B cell (primary cell): ENCODE measurements around the gene ELP1. TPM values are rescaled to one million over a fixed set of nuclear protein-coding genes. Genes with fewer than 3 reads are reported as not detected.

Experiments
- ATAC-seq: fragments of 200-7000 bp; cut with Tn5 transposase; one replicate; pipeline ENCODE4 v1.10.0; 2021; ENCODE audit warnings: low read depth, mild to moderate bottlenecking, moderate number of reproducible peaks, moderate library complexity
- CTCF ChIA-PET: fragments of 350-600 bp; sonication (Branson Sonifier 250); formaldehyde crosslinking; loops from one replicate; lab custom pipeline; 2021; ENCODE audit warnings: antibody characterized with exemption, inconsistent platforms; lab: Charles Lee
- POLR2A ChIA-PET: fragments of 350-600 bp; sonication (Branson Sonifier 250); formaldehyde crosslinking; loops from one replicate; lab custom pipeline; 2021; ENCODE audit warnings: antibody characterized with exemption; lab: Charles Lee
- DNase-seq: peaks from one replicate; pipeline ENCODE4 v3.0.0; 2013
- H2AFZ ChIP-seq: 2 replicates; pipeline ENCODE4 v1.6.1; 2012; ENCODE audit warnings: mild to moderate bottlenecking, low read depth, low read length; ENCODE audit not compliant: insufficient read depth, poor library complexity, severe bottlenecking
- H3K27ac ChIP-seq, 2 donors: 1 replicate in 1 of 2; 2 replicates in 1 of 2; pipeline ENCODE4 v1.5.1; 2012 to 2013; ENCODE audit warnings: low read length in 2 of 2, mild to moderate bottlenecking in 2 of 2, moderate library complexity in 1 of 2
- H3K27me3 ChIP-seq, 4 experiments: fragments of 200-600 bp in 1 of 4; sonication (generic) in 1 of 4; replicated peaks in 1 of 4; 1 replicate in 2 of 4; 2 replicates in 2 of 4; pipeline versions ENCODE4 v1.6.1 to v1.7.0; 2013 to 2016; ENCODE audit warnings: low read length in 3 of 4, mild to moderate bottlenecking in 2 of 4, mixed read lengths in 1 of 4, moderate library complexity in 1 of 4; ENCODE audit not compliant: insufficient read depth in 4 of 4, control insufficient read depth in 3 of 4; ENCODE audit errors: control extremely low read depth in 1 of 4
- H3K36me3 ChIP-seq, 2 experiments: replicated peaks in 1 of 2; 1 replicate in 1 of 2; 2 replicates in 1 of 2; pipeline versions ENCODE4 v1.6.1 to v1.7.1; 2013; ENCODE audit warnings: low read length in 1 of 2; ENCODE audit not compliant: insufficient read depth in 2 of 2, control insufficient read depth in 1 of 2; ENCODE audit errors: control extremely low read depth in 1 of 2, extremely low read depth in 1 of 2
- H3K4me1 ChIP-seq, 2 donors: fragments of 200-600 bp in 1 of 2; sonication (generic) in 1 of 2; 1 replicate in 1 of 2; 2 replicates in 1 of 2; pipeline versions ENCODE4 v1.5.1 to v1.6.1; 2013 to 2017; ENCODE audit warnings: low read length in 2 of 2; ENCODE audit not compliant: control insufficient read depth in 2 of 2, insufficient read depth in 2 of 2
- H3K4me2 ChIP-seq: replicated peaks from 2 replicates; pipeline ENCODE3; 2012; ENCODE audit warnings: mild to moderate bottlenecking, low read depth, low read length; ENCODE audit not compliant: poor library complexity, severe bottlenecking
- H3K4me3 ChIP-seq, 5 experiments: fragments of 200-600 bp in 1 of 5; sonication (generic) in 1 of 5; 1 replicate in 3 of 5; 2 replicates in 2 of 5; pipeline versions ENCODE4 v1.5.1 to v1.7.0; 2011 to 2016; ENCODE audit warnings: low read length in 4 of 5, mild to moderate bottlenecking in 4 of 5, low read depth in 2 of 5, control low read depth in 1 of 5, moderate library complexity in 1 of 5; ENCODE audit not compliant: insufficient read depth in 1 of 5; ENCODE audit errors: control extremely low read depth in 1 of 5, extremely low read depth in 1 of 5
- H3K79me2 ChIP-seq: fragments of 200-600 bp; sonication (generic); one replicate; pipeline ENCODE4 v1.6.0; 2016; ENCODE audit warnings: low read length; ENCODE audit not compliant: control insufficient read depth, insufficient read depth
- H3K9ac ChIP-seq: fragments of 200-600 bp; sonication (generic); 2 replicates; pipeline ENCODE4 v1.6.1; 2017; ENCODE audit warnings: mild to moderate bottlenecking, low read length, moderate library complexity
- H3K9me3 ChIP-seq, 3 donors: one replicate each; pipeline versions ENCODE4 v1.6.1 to v1.7.1; 2013; ENCODE audit warnings: low read length in 2 of 3; ENCODE audit not compliant: control insufficient read depth in 2 of 3, insufficient read depth in 1 of 3; ENCODE audit errors: control extremely low read depth in 1 of 3
- H4K20me1 ChIP-seq: 2 replicates; pipeline ENCODE4 v1.6.0; 2012; ENCODE audit warnings: mild to moderate bottlenecking, low read length; ENCODE audit not compliant: insufficient read depth, control insufficient read depth, poor library complexity, severe bottlenecking
- H3K27ac Mint-ChIP-seq: one replicate; pipeline ENCODE4 v1.8.0; 2021; ENCODE audit warnings: mixed read lengths
- H3K27me3 Mint-ChIP-seq: one replicate; pipeline ENCODE4 v1.8.0; 2021; ENCODE audit warnings: mixed read lengths
- H3K4me1 Mint-ChIP-seq: one replicate; pipeline ENCODE4 v1.8.0; 2021; ENCODE audit warnings: mixed read lengths
- H3K4me3 Mint-ChIP-seq: one replicate; pipeline ENCODE4 v1.8.0; 2021; ENCODE audit warnings: mixed read lengths
- H3K9me3 Mint-ChIP-seq: one replicate; pipeline ENCODE4 v1.8.0; 2022; ENCODE audit warnings: mixed read lengths; ENCODE audit not compliant: insufficient read depth
- CTCF ChIP-seq: fragments of 200-600 bp; IDR thresholded peaks from one replicate; pipeline ENCODE4 v1.8.0; 2022; ENCODE audit warnings: antibody characterized with exemption, mild to moderate bottlenecking
- EZH2 ChIP-seq: IDR thresholded peaks from 2 replicates; pipeline ENCODE4 v1.6.1; 2012; ENCODE audit warnings: borderline replicate concordance, low read depth, mild to moderate bottlenecking, moderate library complexity, low read length; ENCODE audit not compliant: insufficient read depth, poor library complexity, severe bottlenecking
- WGBS: methylation state at CpG from one replicate; pipeline ENCODE4 v1.1.5; 2013; ENCODE audit warnings: missing lambda C conversion rate; ENCODE audit not compliant: insufficient coverage; 5-methylcytosine and 5-hydroxymethylcytosine counted together
- intact Hi-C: fragments of 100-400 bp; cut with micrococcal nuclease; formaldehyde crosslinking; loops from one replicate; pipeline ENCODE4 v1.10.0; 2022
- polyA plus RNA-seq: library from polyadenylated mRNA; depleted of rRNA; stranded (reverse); fragments of >200 nt; gene quantifications from 2 replicates; pipeline ENCODE4 v1.2.3, GENCODE V29; 2012
- total RNA-seq, 2 donors: library from RNA; stranded (reverse); fragments of 120-200 nt in 1 of 2; gene quantifications; 1 replicate in 1 of 2; 2 replicates in 1 of 2; pipeline versions ENCODE4 v1.2.3 to v1.2.4, GENCODE V29; 2013 to 2022

ELP1 gene
- total and polyA plus RNA-seq, 2 donors (not counting 1 experiment from before 2014, with no cell fraction given): 20.8 to 29.4 TPM

- Mint-ChIP-seq H3K4me3 (no peak overlapping the region), H3K4me1 (peaks cover 24% of the 10 kb centered on the region), H3K9me3 (no peaks in the 10 kb centered on the region), H3K27ac (no peak overlapping the region), H3K27me3 (peaks cover 5% of the 10 kb centered on the region)
- H3K36me3 ChIP-seq: no peaks in the 10 kb centered on the region
- intact Hi-C loops: no loop called here
- no peak overlapping the region for H3K27ac ChIP-seq
- ATAC-seq: no peak
- ChIA-PET POLR2A (no interaction called here), CTCF (no interaction called here)
- no peaks in the 10 kb centered on the region for H3K27me3 ChIP-seq
- H2AFZ ChIP-seq: no peak overlapping the region
- TF ChIP-seq CTCF (no peak), EZH2 (no peak)
- no CpG with 5 or more reads among the region's 3 CpGs for WGBS
- H3K4me2 ChIP-seq: no peak overlapping the region
- no peak overlapping the region for H3K9ac ChIP-seq
- H3K4me1 ChIP-seq: peaks cover 21 to 23% of the 10 kb centered on the region in 2 donors
- no peaks in the 10 kb centered on the region for H4K20me1 ChIP-seq
- H3K4me3 ChIP-seq: no peak overlapping the region
- H3K79me2 ChIP-seq: no peaks in the 10 kb centered on the region
- no peaks in the 10 kb centered on the region for H3K9me3 ChIP-seq
- DNase-seq: no peak
These were observed 101.8 kb downstream of the ELP1 start for GRCh38 chr9:108832179-108832500.

GRCh38 chr9:108831496-108832178, 102.3 kb downstream of the ELP1 start:
- Mint-ChIP-seq H3K4me1 (peaks cover 22% of the 10 kb centered on the region), H3K27ac (no peak overlapping the region), H3K4me3 (no peak overlapping the region), H3K27me3 (peaks cover 5% of the 10 kb centered on the region), H3K9me3 (no peaks in the 10 kb centered on the region)
- no peaks in the 10 kb centered on the region for H4K20me1 ChIP-seq
- H2AFZ ChIP-seq: no peak overlapping the region
- H3K9me3 ChIP-seq: no peaks in the 10 kb centered on the region
- no peaks in the 10 kb centered on the region for H3K27me3 ChIP-seq
- 89% methylated on average over 1 of the region's 1 CpG for WGBS
- no peaks in the 10 kb centered on the region for H3K79me2 ChIP-seq
- no peak overlapping the region for H3K9ac ChIP-seq
- POLR2A ChIA-PET: no interaction called here
- intact Hi-C loops: no loop called here
- no peak overlapping the region for H3K27ac ChIP-seq
- ATAC-seq (no peak), DNase-seq (no peak)
- CTCF ChIA-PET: interaction anchor here (0.7 kb wide), 1 partner anchor 60 kb away, joined by 3 read pairs; no protein-coding TSS in a partner anchor
- H3K4me1 ChIP-seq: peaks cover 21 to 23% of the 10 kb centered on the region in 2 donors
- no peak overlapping the region for H3K4me3 ChIP-seq
- TF ChIP-seq EZH2 (no peak), CTCF (no peak)
- H3K4me2 ChIP-seq: no peak overlapping the region
- H3K36me3 ChIP-seq: no peaks in the 10 kb centered on the region
